H9 (cell line): ENCODE data around the gene BCAS4. TPM values are rescaled to one million over a fixed set of nuclear protein-coding genes. Genes with fewer than 3 reads are reported as not detected.
A peak's percentile ranks its signal among the peaks of the same experiment; 100 is the strongest.

Source experiments
- DNase-seq: peaks from one replicate; pipeline ENCODE4 v3.0.0-alpha.2; 2017
- H2AFZ ChIP-seq: one replicate; pipeline ENCODE4 v1.6.1; 2013; ENCODE audit warnings: mild to moderate bottlenecking, low read length, control low read depth, moderate library complexity
- H2AK5ac ChIP-seq: 2 replicates; pipeline ENCODE4 v1.6.1; 2013; ENCODE audit warnings: low read length, control low read depth, mixed read lengths; ENCODE audit not compliant: insufficient read length
- H2BK120ac ChIP-seq: one replicate; pipeline ENCODE4 v1.6.1; 2013; ENCODE audit warnings: low read depth, mild to moderate bottlenecking, low read length, control low read depth, inconsistent platforms; ENCODE audit not compliant: poor library complexity, severe bottlenecking
- H2BK12ac ChIP-seq: 2 replicates; pipeline ENCODE4 v1.6.1; 2013; ENCODE audit warnings: low read length, control low read depth, mixed read lengths, low read depth; ENCODE audit not compliant: insufficient read length
- H2BK15ac ChIP-seq: 2 replicates; pipeline ENCODE4 v1.6.1; 2013; ENCODE audit warnings: low read depth, low read length, control low read depth
- H2BK20ac ChIP-seq: one replicate; pipeline ENCODE4 v1.6.1; 2013; ENCODE audit warnings: low read depth, mild to moderate bottlenecking, low read length, control low read depth, inconsistent platforms; ENCODE audit not compliant: poor library complexity, severe bottlenecking
- H2BK5ac ChIP-seq: 2 replicates; pipeline ENCODE4 v1.6.1; 2013; ENCODE audit warnings: low read length, control low read depth, mixed read lengths; ENCODE audit not compliant: insufficient read length
- H3K14ac ChIP-seq: 2 replicates; pipeline ENCODE4 v1.6.1; 2013; ENCODE audit warnings: low read length, control low read depth; ENCODE audit not compliant: insufficient read depth
- H3K18ac ChIP-seq: 2 replicates; pipeline ENCODE4 v1.6.1; 2013; ENCODE audit warnings: low read depth, mild to moderate bottlenecking, mixed read lengths, low read length, control low read depth; ENCODE audit not compliant: insufficient read length
- H3K23ac ChIP-seq: 2 replicates; pipeline ENCODE4 v1.6.1; 2013; ENCODE audit warnings: low read length, control low read depth, mixed read lengths, low read depth; ENCODE audit not compliant: insufficient read length
- H3K23me2 ChIP-seq: 2 replicates; pipeline ENCODE4 v1.6.1; 2013; ENCODE audit warnings: low read depth, mild to moderate bottlenecking, mixed read lengths, low read length, control low read depth; ENCODE audit not compliant: insufficient read length, poor library complexity, severe bottlenecking
- H3K27ac ChIP-seq: 2 replicates; pipeline ENCODE4 v1.5.1; 2013; ENCODE audit warnings: low read length, control low read depth, mixed read lengths, low read depth; ENCODE audit not compliant: insufficient read length
- H3K27me3 ChIP-seq: 2 replicates; pipeline ENCODE4 v1.6.1; 2013; ENCODE audit warnings: low read length, control low read depth, inconsistent platforms; ENCODE audit not compliant: insufficient read depth
- H3K4ac ChIP-seq: 2 replicates; pipeline ENCODE4 v1.6.1; 2013; ENCODE audit warnings: low read depth, mild to moderate bottlenecking, control low read depth, inconsistent platforms, low read length, moderate library complexity
- H3K4me1 ChIP-seq: 2 replicates; pipeline ENCODE4 v1.6.1; 2013; ENCODE audit warnings: low read length, control low read depth, inconsistent platforms; ENCODE audit not compliant: insufficient read depth
- H3K4me2 ChIP-seq: 2 replicates; pipeline ENCODE4 v1.6.1; 2013; ENCODE audit warnings: low read length, control low read depth, mixed read lengths; ENCODE audit not compliant: insufficient read length, insufficient read depth
- H3K56ac ChIP-seq: 2 replicates; pipeline ENCODE4 v1.6.1; 2013; ENCODE audit warnings: low read depth, mild to moderate bottlenecking, mixed read lengths, low read length, control low read depth; ENCODE audit not compliant: insufficient read length
- H3K79me1 ChIP-seq: 2 replicates; pipeline ENCODE4 v1.6.1; 2013; ENCODE audit warnings: low read depth, mild to moderate bottlenecking, moderate library complexity, low read length, control low read depth, inconsistent platforms; ENCODE audit not compliant: insufficient read depth, poor library complexity, severe bottlenecking
- H3K79me2 ChIP-seq: 2 replicates; pipeline ENCODE4 v1.6.1; 2013; ENCODE audit warnings: low read length, control low read depth, inconsistent platforms; ENCODE audit not compliant: insufficient read depth
- H3K9ac ChIP-seq: 2 replicates; pipeline ENCODE4 v1.6.1; 2013; ENCODE audit warnings: low read length, control low read depth, mixed read lengths; ENCODE audit not compliant: insufficient read length; ENCODE audit errors: extremely low read depth
- H3K9me3 ChIP-seq: one replicate; pipeline ENCODE4 v1.6.1; 2013; ENCODE audit warnings: low read depth, low read length, inconsistent platforms; ENCODE audit not compliant: control insufficient read depth
- H3T11ph ChIP-seq: one replicate; pipeline ENCODE4 v1.6.1; 2013; ENCODE audit warnings: mild to moderate bottlenecking, low read length, control low read depth, inconsistent platforms
- H4K20me1 ChIP-seq: one replicate; pipeline ENCODE4 v1.6.1; 2013; ENCODE audit not compliant: control insufficient read depth, insufficient read length, insufficient read depth
- H4K5ac ChIP-seq: 2 replicates; pipeline ENCODE4 v1.6.1; 2013; ENCODE audit warnings: low read depth, mild to moderate bottlenecking, mixed read lengths, low read length, control low read depth; ENCODE audit not compliant: insufficient read length
- H4K8ac ChIP-seq: replicated peaks from 2 replicates; pipeline ENCODE4 v1.6.1; 2013; ENCODE audit warnings: low read length, control low read depth, mixed read lengths, low read depth; ENCODE audit not compliant: insufficient read length
- H4K91ac ChIP-seq: 2 replicates; pipeline ENCODE4 v1.6.1; 2013; ENCODE audit warnings: low read depth, mild to moderate bottlenecking, moderate library complexity, mixed read lengths, low read length, control low read depth; ENCODE audit not compliant: insufficient read length
- H3K27ac Mint-ChIP-seq, 3 experiments: 2 replicates in 2 of 3; 3 replicates in 1 of 3; pipeline ENCODE4 v1.8.0; 2020 to 2021; ENCODE audit warnings: mixed read lengths in 3 of 3, mild to moderate bottlenecking in 1 of 3, moderate library complexity in 1 of 3
- H3K27me3 Mint-ChIP-seq: 2 replicates; pipeline ENCODE4 v1.8.0; 2021; ENCODE audit warnings: low read depth, mild to moderate bottlenecking, moderate library complexity, mixed read lengths
- H3K36me3 Mint-ChIP-seq, 3 experiments: 2 replicates in 2 of 3; 3 replicates in 1 of 3; pipeline ENCODE4 v1.8.0; 2020 to 2021; ENCODE audit warnings: low read depth in 3 of 3, mixed read lengths in 3 of 3; ENCODE audit not compliant: insufficient read depth in 1 of 3
- H3K4me1 Mint-ChIP-seq, 2 experiments: 2 replicates each; pipeline ENCODE4 v1.8.0; 2020; ENCODE audit warnings: mixed read lengths in 2 of 2
- H3K4me3 Mint-ChIP-seq, 2 experiments: 2 replicates in 1 of 2; 3 replicates in 1 of 2; pipeline ENCODE4 v1.8.0; 2020 to 2021; ENCODE audit warnings: mild to moderate bottlenecking in 2 of 2, mixed read lengths in 2 of 2, moderate library complexity in 1 of 2
- H3K9me3 Mint-ChIP-seq, 2 experiments: 2 replicates in 1 of 2; 3 replicates in 1 of 2; pipeline ENCODE4 v1.8.0; 2020; ENCODE audit warnings: mild to moderate bottlenecking in 2 of 2, mixed read lengths in 2 of 2, moderate library complexity in 1 of 2
- CTCF ChIP-seq: fragments of 200-600 bp; sonication (generic); conservative IDR thresholded peaks from 3 replicates; pipeline ENCODE4 v1.8.0; 2021; ENCODE audit warnings: antibody characterized with exemption, mild to moderate bottlenecking
- WGBS: extraction: QIAGEN DNeasy Blood & Tissue Kit; methylation state at CpG from one replicate; pipeline ENCODE4 v1.1.7; 2013; ENCODE audit warnings: missing lambda C conversion rate, low lambda C conversion rate, mixed read lengths; ENCODE audit not compliant: insufficient read length; ENCODE audit errors: extremely low coverage; 5-methylcytosine and 5-hydroxymethylcytosine counted together
- total RNA-seq: library from RNA; stranded (reverse); gene quantifications from 2 replicates; pipeline ENCODE4 v1.2.1, GENCODE V29; 2021

The BCAS4 gene
- total RNA-seq, 1 experiment from 2014 or later = 16.9 TPM

GRCh38 chr20:50859161-50859560, 64.3 kb downstream of the BCAS4 start:
- no peaks in the 10 kb centered on the region for H3K79me1 ChIP-seq
- Mint-ChIP-seq H3K27me3 (no peaks in the 10 kb centered on the region), H3K9me3 (no peaks in the 10 kb centered on the region), H3K36me3 (peaks cover 0 to 2% (median 0%) of the 10 kb centered on the region in 3 experiments; a peak in 1 of 7 replicates), H3K4me3 (peak overlapping the region in 1 of 2 experiments; percentile 43; a peak in 1 of 5 replicates), H3K27ac (peak overlapping the region; percentile 22 to 81 (median 74); a peak in 4 of 7 replicates), H3K4me1 (peaks cover 27 to 39% of the 10 kb centered on the region in 2 experiments)
- DNase-seq = no peak
- H4K5ac ChIP-seq = no peak overlapping the region
- H4K91ac ChIP-seq = no peak overlapping the region
- H3T11ph ChIP-seq = no peak overlapping the region
- H2BK120ac ChIP-seq = no peak overlapping the region
- no peak overlapping the region for H2BK12ac ChIP-seq
- TF ChIP-seq CTCF = no peak
- H3K56ac ChIP-seq = no peak overlapping the region
- no peak overlapping the region for H4K8ac ChIP-seq
- WGBS = no CpG with 5 or more reads among the region's 10 CpGs
- no peak overlapping the region for H3K4ac ChIP-seq
- H3K27me3 ChIP-seq = no peaks in the 10 kb centered on the region
- H3K23me2 ChIP-seq = no peaks in the 10 kb centered on the region
- no peaks in the 10 kb centered on the region for H3K9me3 ChIP-seq
- H2AK5ac ChIP-seq = no peak overlapping the region
- H2BK20ac ChIP-seq = no peak overlapping the region
- no peak overlapping the region for H2BK15ac ChIP-seq
- no peak overlapping the region for H3K9ac ChIP-seq
- H3K4me2 ChIP-seq = no peak overlapping the region
- no peak overlapping the region for H3K14ac ChIP-seq
- no peaks in the 10 kb centered on the region for H3K79me2 ChIP-seq
- H3K23ac ChIP-seq = no peak overlapping the region
- no peaks in the 10 kb centered on the region for H3K4me1 ChIP-seq
- H3K27ac ChIP-seq = no peak overlapping the region
- H3K18ac ChIP-seq = no peak overlapping the region
- H4K20me1 ChIP-seq = no peaks in the 10 kb centered on the region
- H2AFZ ChIP-seq = no peak overlapping the region
- no peak overlapping the region for H2BK5ac ChIP-seq
